ENCODE measurements around the gene ARF1. TPM values are rescaled to one million over a fixed set of nuclear protein-coding genes. Genes with fewer than 3 reads are reported as not detected.
"Not testable (repeated sequence)": the region's sequence is repeated elsewhere in the genome, so short reads cannot be mapped to it uniquely, and the experiment has no call there.

ARF1 gene
- total RNA-seq, 2 donors from 2014 or later = 327 to 369 TPM

DNA sequence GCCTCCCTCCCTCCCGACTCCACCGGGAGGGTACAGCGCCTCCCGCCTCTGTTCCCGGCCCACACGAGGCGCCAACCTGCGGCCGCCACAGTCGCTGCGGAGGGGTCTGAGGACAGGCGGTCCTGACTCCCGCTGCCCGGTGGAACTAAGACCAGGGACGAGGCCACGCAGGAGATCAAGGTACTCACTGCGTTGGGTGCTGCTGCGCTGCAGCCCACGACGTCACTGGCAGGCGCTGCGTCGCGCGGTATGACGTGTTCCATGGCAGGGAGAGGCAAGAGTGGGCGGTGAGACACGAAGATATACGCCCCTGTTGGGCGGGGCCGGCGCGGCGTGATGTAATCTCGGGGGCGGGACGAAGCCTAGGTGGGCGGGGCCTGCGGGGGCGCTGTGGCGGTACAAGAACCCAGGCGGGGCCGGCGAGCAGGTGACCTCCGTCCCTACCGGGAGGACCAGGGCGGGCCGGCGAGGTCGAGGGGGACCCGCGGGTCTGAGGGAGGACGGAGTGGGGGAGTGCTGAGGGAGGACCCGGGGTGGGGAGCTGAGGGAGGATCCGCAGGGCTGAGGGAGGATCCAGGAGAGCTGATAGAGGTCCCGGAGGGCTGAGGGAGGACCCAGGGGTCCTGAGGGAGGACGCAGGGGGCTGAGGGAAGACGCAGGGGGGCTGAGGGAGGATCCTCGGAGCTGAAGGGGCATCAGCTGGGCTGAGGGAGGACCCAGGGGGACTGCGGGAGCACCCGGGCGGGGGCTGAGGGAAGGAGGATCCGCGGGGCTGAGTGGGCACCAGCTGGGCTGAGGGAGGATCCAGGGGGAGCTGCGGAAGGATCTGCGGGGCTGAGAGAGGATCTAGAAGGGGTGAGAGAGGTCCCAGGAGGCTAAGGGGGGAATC lies 26.8 kb downstream of the ARF1 start, which contains the start of gene MRPL55:
TSS of gene MRPL55 (minus strand) at position 227 of the 889 bp plus-strand sequence. CDS start 1,039 bp downstream, outside the sequence.
- H3K9me3 Mint-ChIP-seq = no peaks in the 10 kb centered on the region
- peaks cover 40% of the 10 kb centered on the region for H3K4me1 Mint-ChIP-seq (ENCODE audit: low read depth)
- peak; percentile 97 to 100 for DNase-seq
- H3K27ac Mint-ChIP-seq = peak within 1 kb of the TSS; percentile 95
- no peaks in the 10 kb centered on the region for H3K27me3 Mint-ChIP-seq (ENCODE audit: low read depth)
- peak; percentile 96 to 97 for ATAC-seq (replicated peaks in 1 of 2)
- peak within 1 kb of the TSS; percentile 93 to 94 for H3K4me3 Mint-ChIP-seq
- peaks cover 0 to 2% of the 10 kb centered on the region in 2 donors for H3K36me3 Mint-ChIP-seq (ENCODE audit: insufficient read depth in 2 of 2)

- DNase-seq (no peak), ATAC-seq (replicated peaks in 1 of 2) (no peak)
- H3K4me1 Mint-ChIP-seq (ENCODE audit: low read depth) = peaks cover 33% of the 10 kb centered on the region
- H3K27me3 Mint-ChIP-seq (ENCODE audit: low read depth) = no peaks in the 10 kb centered on the region
- H3K36me3 Mint-ChIP-seq (ENCODE audit: insufficient read depth in 2 of 2) = peaks cover 0 to 2% of the 10 kb centered on the region in 2 donors
- peak overlapping the region; percentile 95 for H3K27ac Mint-ChIP-seq
- H3K9me3 Mint-ChIP-seq = no peaks in the 10 kb centered on the region
- peak overlapping the region; percentile 93 to 94 for H3K4me3 Mint-ChIP-seq
Observed at GRCh38 chr1:228109962-228110488, 27.5 kb downstream of the ARF1 start.

GRCh38 chr1:228110556-228110955 lies 28.0 kb downstream of the ARF1 start:
- Mint-ChIP-seq H3K27me3 (ENCODE audit: low read depth) (no peaks in the 10 kb centered on the region), H3K4me1 (ENCODE audit: low read depth) (peaks cover 33% of the 10 kb centered on the region), H3K4me3 (peak overlapping the region in 1 of 2 donors; percentile 93), H3K9me3 (no peaks in the 10 kb centered on the region), H3K27ac (no peak overlapping the region), H3K36me3 (ENCODE audit: insufficient read depth in 2 of 2) (peaks cover 0 to 2% of the 10 kb centered on the region in 2 donors)
- no peak for DNase-seq
- no peak for ATAC-seq (replicated peaks in 1 of 2)

DNA sequence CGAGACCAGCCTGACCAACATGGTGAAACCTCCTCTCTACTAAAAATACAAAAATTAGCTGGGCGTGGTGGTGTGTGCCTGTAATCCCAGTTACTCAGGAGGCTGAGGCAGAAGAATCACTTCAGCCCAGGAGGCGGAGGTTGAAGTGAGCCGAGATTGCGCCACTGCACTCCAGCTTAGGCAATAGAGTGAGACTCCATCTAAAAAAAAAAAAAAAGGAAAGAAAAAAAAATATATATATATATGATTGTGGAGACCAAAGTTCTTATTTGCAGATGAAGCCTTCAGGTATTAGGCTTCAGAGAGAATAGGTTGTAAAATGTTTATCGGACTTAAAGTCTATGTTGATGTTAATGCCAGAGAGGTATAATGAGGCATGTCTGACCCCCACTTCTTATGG lies 28.8 kb downstream of the ARF1 start:
- H3K36me3 Mint-ChIP-seq (ENCODE audit: insufficient read depth in 2 of 2); H3K27me3 Mint-ChIP-seq (ENCODE audit: low read depth); H3K27ac Mint-ChIP-seq; DNase-seq; H3K4me3 Mint-ChIP-seq; ATAC-seq (replicated peaks in 1 of 2); H3K9me3 Mint-ChIP-seq: not testable (repeated sequence)
- peaks cover 33% of the 10 kb centered on the region for H3K4me1 Mint-ChIP-seq (ENCODE audit: low read depth)

DNA sequence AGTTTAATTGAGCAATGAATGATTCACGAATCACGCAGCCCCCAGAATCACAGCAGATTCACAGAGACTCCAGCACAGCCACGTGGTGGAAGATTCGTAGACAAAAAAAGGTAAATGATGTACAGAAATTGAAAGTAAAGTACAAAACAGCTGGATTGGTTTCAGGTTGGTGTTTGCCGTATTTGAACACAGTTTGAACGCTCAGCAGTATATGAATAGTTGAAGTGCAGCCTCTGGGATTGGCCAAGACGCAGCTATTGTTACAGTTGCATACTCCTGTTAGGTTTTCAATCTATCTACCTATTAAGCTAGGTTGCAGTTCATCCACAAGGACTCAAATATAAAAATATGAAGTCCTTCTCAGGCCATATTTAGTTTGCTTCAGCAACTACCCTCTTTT lies 29.7 kb downstream of the ARF1 start:
- ATAC-seq (replicated peaks in 1 of 2) = no peak
- Mint-ChIP-seq H3K27me3 (ENCODE audit: low read depth) (no peaks in the 10 kb centered on the region), H3K36me3 (ENCODE audit: insufficient read depth in 2 of 2) (peaks cover 0 to 3% of the 10 kb centered on the region in 2 donors), H3K4me1 (ENCODE audit: low read depth) (peaks cover 29% of the 10 kb centered on the region), H3K27ac (no peak overlapping the region), H3K4me3 (no peak overlapping the region), H3K9me3 (peaks cover 0 to 1% of the 10 kb centered on the region in 2 donors)
- no peak for DNase-seq

GRCh38 chr1:228112617-228113016 lies 30.1 kb downstream of the ARF1 start:
- peaks cover 27% of the 10 kb centered on the region for H3K4me1 Mint-ChIP-seq (ENCODE audit: low read depth)
- H3K27ac Mint-ChIP-seq = no peak overlapping the region
- ATAC-seq (replicated peaks in 1 of 2) (no peak), DNase-seq (no peak)
- peaks cover 0 to 1% of the 10 kb centered on the region in 2 donors for H3K9me3 Mint-ChIP-seq
- peaks cover 0 to 3% of the 10 kb centered on the region in 2 donors for H3K36me3 Mint-ChIP-seq (ENCODE audit: insufficient read depth in 2 of 2)
- no peak overlapping the region for H3K4me3 Mint-ChIP-seq
- no peaks in the 10 kb centered on the region for H3K27me3 Mint-ChIP-seq (ENCODE audit: low read depth)

DNA sequence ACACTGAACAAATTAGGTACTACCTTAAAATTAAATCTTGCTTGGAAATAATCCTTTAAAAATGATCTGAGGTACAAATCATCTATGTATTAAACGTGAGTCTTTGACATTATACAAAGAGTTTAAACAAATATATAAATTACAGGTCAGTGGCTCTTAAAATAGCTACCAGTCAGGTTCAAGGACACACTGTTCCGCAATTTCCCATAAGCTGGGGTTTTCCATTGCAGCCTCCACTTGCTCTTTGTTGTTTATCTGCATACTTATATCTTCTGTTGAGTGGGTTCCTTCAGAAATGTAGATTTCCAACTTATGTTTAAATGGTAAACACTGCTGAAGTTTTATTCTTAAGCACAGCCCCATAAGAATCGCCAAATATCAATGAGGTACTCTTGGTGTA lies 32.3 kb downstream of the ARF1 start:
- Mint-ChIP-seq H3K36me3 (ENCODE audit: insufficient read depth in 2 of 2) (peaks cover 0 to 6% of the 10 kb centered on the region in 2 donors), H3K9me3 (peaks cover 3 to 4% of the 10 kb centered on the region in 2 donors)

GRCh38 chr1:228117335-228117734 lies 34.8 kb downstream of the ARF1 start:
- no peak overlapping the region for H3K4me3 Mint-ChIP-seq
- ATAC-seq (replicated peaks in 1 of 2) = no peak

More for the DNA sequence above, 32.3 kb downstream of the ARF1 start:
- no peak overlapping the region for H3K27ac Mint-ChIP-seq
- no peak overlapping the region for H3K4me3 Mint-ChIP-seq
- DNase-seq (no peak), ATAC-seq (replicated peaks in 1 of 2) (no peak)
- H3K4me1 Mint-ChIP-seq (ENCODE audit: low read depth) = peaks cover 14% of the 10 kb centered on the region
- H3K27me3 Mint-ChIP-seq (ENCODE audit: low read depth) = no peaks in the 10 kb centered on the region

GRCh38 chr1:228118040-228118439 lies 35.5 kb downstream of the ARF1 start:
- Mint-ChIP-seq H3K27ac (no peak overlapping the region), H3K9me3 (peaks cover 3 to 4% of the 10 kb centered on the region in 2 donors), H3K36me3 (ENCODE audit: insufficient read depth in 2 of 2) (peaks cover 0 to 5% of the 10 kb centered on the region in 2 donors), H3K4me1 (ENCODE audit: low read depth) (peaks cover 14% of the 10 kb centered on the region), H3K27me3 (ENCODE audit: low read depth) (peaks cover 7% of the 10 kb centered on the region), H3K4me3 (no peak overlapping the region)
- no peak for ATAC-seq (replicated peaks in 1 of 2)
- DNase-seq = no peak

More at GRCh38 chr1:228117335-228117734, 34.8 kb downstream of the ARF1 start:
- H3K27me3 Mint-ChIP-seq (ENCODE audit: low read depth) = peaks cover 2% of the 10 kb centered on the region
- no peak for DNase-seq
- H3K36me3 Mint-ChIP-seq (ENCODE audit: insufficient read depth in 2 of 2) = peaks cover 0 to 5% of the 10 kb centered on the region in 2 donors
- peaks cover 3 to 4% of the 10 kb centered on the region in 2 donors for H3K9me3 Mint-ChIP-seq
- H3K4me1 Mint-ChIP-seq (ENCODE audit: low read depth) = peaks cover 14% of the 10 kb centered on the region
- H3K27ac Mint-ChIP-seq = no peak overlapping the region

DNA sequence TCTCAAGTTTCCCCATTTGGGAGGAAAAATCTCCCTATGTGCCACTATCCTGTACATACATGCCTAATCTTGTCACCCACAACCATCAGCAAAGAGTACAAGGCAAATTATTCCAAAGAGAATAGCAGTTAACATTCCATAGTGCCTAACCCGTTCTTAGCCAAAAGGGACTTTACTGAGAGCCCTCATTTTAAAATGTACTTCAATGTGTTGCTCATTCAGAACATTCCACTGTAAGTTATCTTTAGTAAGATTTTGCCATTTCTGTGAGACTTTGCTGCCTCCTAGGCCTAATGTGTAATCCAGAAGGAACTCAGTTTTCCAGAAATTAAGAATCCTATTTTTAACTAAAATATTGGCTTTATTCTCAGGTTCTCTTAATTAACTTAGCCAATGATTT lies 37.8 kb downstream of the ARF1 start:
- H3K4me1 Mint-ChIP-seq (ENCODE audit: low read depth) = peaks cover 14% of the 10 kb centered on the region
- H3K9me3 Mint-ChIP-seq = peaks cover 3 to 4% of the 10 kb centered on the region in 2 donors
- DNase-seq = no peak
- H3K36me3 Mint-ChIP-seq (ENCODE audit: insufficient read depth in 2 of 2) = peaks cover 0 to 5% of the 10 kb centered on the region in 2 donors
- ATAC-seq (replicated peaks in 1 of 2) = no peak
- H3K27ac Mint-ChIP-seq = no peak overlapping the region
- peak overlapping the region; percentile 51 to 63 for H3K4me3 Mint-ChIP-seq
- peaks cover 7% of the 10 kb centered on the region for H3K27me3 Mint-ChIP-seq (ENCODE audit: low read depth)

DNA sequence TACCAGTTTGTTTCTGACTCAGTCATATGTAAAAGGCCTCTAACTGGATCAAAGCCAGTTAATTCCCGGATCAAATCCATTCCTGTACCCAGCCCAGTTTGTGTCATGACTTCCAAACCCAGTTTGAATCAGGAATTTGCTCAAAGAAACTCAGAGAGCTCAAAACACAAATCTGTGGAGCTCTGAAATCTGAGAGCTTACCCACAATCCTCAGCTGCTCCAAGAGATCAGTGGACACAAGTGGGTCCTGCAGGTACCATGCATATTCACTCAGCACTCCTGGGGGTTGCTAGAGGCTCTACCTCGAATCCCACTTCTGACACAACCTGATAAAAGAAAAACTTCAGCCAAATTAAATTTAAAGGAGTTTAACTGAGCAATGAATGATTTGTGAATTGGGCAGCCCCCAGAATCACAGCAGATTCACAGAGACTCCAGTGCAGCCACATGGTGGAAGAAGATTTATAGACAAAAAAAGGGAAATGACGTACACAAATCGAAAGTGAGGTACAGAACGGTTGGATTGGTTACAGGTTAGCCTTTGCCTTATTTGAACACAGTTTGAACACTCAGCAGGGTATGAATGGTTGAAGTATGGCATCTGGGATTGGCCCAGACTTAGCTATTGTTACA lies 38.5 kb downstream of the ARF1 start:
- Mint-ChIP-seq H3K27ac (no peak overlapping the region), H3K4me1 (ENCODE audit: low read depth) (peaks cover 14% of the 10 kb centered on the region), H3K27me3 (ENCODE audit: low read depth) (peaks cover 7% of the 10 kb centered on the region), H3K36me3 (ENCODE audit: insufficient read depth in 2 of 2) (peaks cover 0 to 5% of the 10 kb centered on the region in 2 donors), H3K9me3 (peaks cover 3 to 4% of the 10 kb centered on the region in 2 donors), H3K4me3 (peak overlapping the region; percentile 51 to 63)
- ATAC-seq (replicated peaks in 1 of 2) (peak; percentile 51 to 56), DNase-seq (no peak)

DNA sequence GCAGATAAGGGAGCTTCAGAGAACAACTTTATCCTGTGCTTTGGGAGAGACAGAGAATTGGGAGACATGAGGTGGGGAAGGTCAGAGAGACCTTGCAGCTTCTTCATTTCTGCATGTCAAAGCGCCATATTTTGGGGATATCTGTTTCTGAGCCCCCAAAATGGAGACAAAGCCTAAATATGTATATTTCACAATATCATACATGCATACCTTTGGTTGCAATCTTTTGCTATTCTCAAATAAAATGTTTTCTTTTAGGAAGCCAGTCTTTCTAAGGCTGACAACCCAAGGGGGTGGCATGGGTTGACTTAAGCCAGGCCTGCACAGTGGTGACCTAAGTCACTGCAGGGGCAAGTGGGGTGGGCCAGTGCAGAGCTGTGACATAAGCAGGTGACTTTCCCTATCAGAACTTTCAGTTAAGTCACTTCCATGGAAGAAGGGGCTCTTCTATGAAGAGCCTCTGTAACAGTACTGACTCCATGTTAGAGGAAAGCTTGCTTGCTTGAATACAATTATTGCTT lies 40.5 kb downstream of the ARF1 start:
- no peak for ATAC-seq (replicated peaks in 1 of 2)
- Mint-ChIP-seq H3K4me3 (no peak overlapping the region), H3K36me3 (ENCODE audit: insufficient read depth in 2 of 2) (peaks cover 0 to 2% of the 10 kb centered on the region in 2 donors), H3K27ac (no peak overlapping the region), H3K27me3 (ENCODE audit: low read depth) (peaks cover 13% of the 10 kb centered on the region), H3K9me3 (peaks cover 2% of the 10 kb centered on the region in 2 donors), H3K4me1 (ENCODE audit: low read depth) (peaks cover 14% of the 10 kb centered on the region)
- no peak for DNase-seq

- Mint-ChIP-seq H3K27ac (no peak overlapping the region), H3K4me3 (no peak overlapping the region), H3K9me3 (no peaks in the 10 kb centered on the region), H3K27me3 (ENCODE audit: low read depth) (peaks cover 13% of the 10 kb centered on the region), H3K4me1 (ENCODE audit: low read depth) (peaks cover 14% of the 10 kb centered on the region), H3K36me3 (ENCODE audit: insufficient read depth in 2 of 2) (no peaks in the 10 kb centered on the region)
- no peak for DNase-seq
- no peak for ATAC-seq (replicated peaks in 1 of 2)
Observed at GRCh38 chr1:228123505-228123904, 41.0 kb downstream of the ARF1 start.
